ENCODE results near the gene ZFHX3. TPM values are rescaled to one million over a fixed set of nuclear protein-coding genes. Genes with fewer than 3 reads are reported as not detected.

Gene ZFHX3
- polyA plus RNA-seq, 1 donor from 2014 or later, result 26.4 TPM

GRCh38 chr16:72925631-72925979 lies 122.3 kb downstream of the ZFHX3 start:
- Histone ChIP-seq H3K4me2 (ENCODE audit: low read length) (no peak overlapping the region), H3K9me2 (ENCODE audit: insufficient read depth, low read length) (no peaks in the 10 kb centered on the region), H4K20me1 (ENCODE audit: insufficient read depth) (peaks cover 92% of the 10 kb centered on the region), H3F3A (ENCODE audit: insufficient read depth, low read length, poor library complexity, severe bottlenecking) (peaks cover 4% of the 10 kb centered on the region), H3K27me3 (ENCODE audit: insufficient read depth, low read depth, low read length) (no peaks in the 10 kb centered on the region), H3K9me3 (ENCODE audit: low read length) (no peaks in the 10 kb centered on the region), H3K79me2 (replicated peaks; ENCODE audit: insufficient read depth, low read length) (peaks cover 97% of the 10 kb centered on the region), H3K36me3 (ENCODE audit: insufficient read depth, low read length) (no peaks in the 10 kb centered on the region), H3K27ac (ENCODE audit: low read length) (no peak overlapping the region), H2AFZ (ENCODE audit: low read depth, low read length) (no peak overlapping the region), H3K4me3 (ENCODE audit: low read length) (no peak overlapping the region), H3K9ac (ENCODE audit: low read length) (no peak overlapping the region)
- TF ChIP-seq SMC3 (conservative IDR thresholded peaks at IDR 0.05; ENCODE audit: poor library complexity) (no peak), EP300 (conservative IDR thresholded peaks at IDR 0.05; ENCODE audit: poor library complexity, severe bottlenecking) (no peak), TAF1 (IDR thresholded peaks at IDR 0.05; ENCODE audit: low read depth) (no peak), MXI1 (conservative IDR thresholded peaks at IDR 0.05; ENCODE audit: poor library complexity, severe bottlenecking) (no peak), EZH2 (IDR thresholded peaks at IDR 0.05; ENCODE audit: borderline replicate concordance, insufficient read depth, low read length, poor library complexity, severe bottlenecking) (no peak), CTCF (IDR thresholded peaks at IDR 0.05; ENCODE audit: poor library complexity, severe bottlenecking) (no peak), POLR2AphosphoS5 (IDR thresholded peaks at IDR 0.05) (no peak), RAD21 (conservative IDR thresholded peaks at IDR 0.05) (no peak), REST (IDR thresholded peaks at IDR 0.05; ENCODE audit: borderline replicate concordance) (no peak)

GRCh38 chr16:72924927-72925630 lies 122.8 kb downstream of the ZFHX3 start:
- Histone ChIP-seq H3K9me2 (ENCODE audit: insufficient read depth, low read length) (no peaks in the 10 kb centered on the region), H3K9ac (ENCODE audit: low read length) (no peak overlapping the region), H3K36me3 (ENCODE audit: insufficient read depth, low read length) (no peaks in the 10 kb centered on the region), H3K79me2 (replicated peaks; ENCODE audit: insufficient read depth, low read length) (peaks cover 97% of the 10 kb centered on the region), H4K20me1 (ENCODE audit: insufficient read depth) (peaks cover 92% of the 10 kb centered on the region), H3K4me2 (ENCODE audit: low read length) (no peak overlapping the region), H3K9me3 (ENCODE audit: low read length) (no peaks in the 10 kb centered on the region), H2AFZ (ENCODE audit: low read depth, low read length) (no peak overlapping the region), H3K27ac (ENCODE audit: low read length) (no peak overlapping the region), H3F3A (ENCODE audit: insufficient read depth, low read length, poor library complexity, severe bottlenecking) (no peaks in the 10 kb centered on the region), H3K27me3 (ENCODE audit: insufficient read depth, low read depth, low read length) (no peaks in the 10 kb centered on the region), H3K4me3 (ENCODE audit: low read length) (no peak overlapping the region)
- TF ChIP-seq EZH2 (IDR thresholded peaks at IDR 0.05; ENCODE audit: borderline replicate concordance, insufficient read depth, low read length, poor library complexity, severe bottlenecking) (no peak), CTCF (IDR thresholded peaks at IDR 0.05; ENCODE audit: poor library complexity, severe bottlenecking) (no peak), EP300 (conservative IDR thresholded peaks at IDR 0.05; ENCODE audit: poor library complexity, severe bottlenecking) (no peak), MXI1 (conservative IDR thresholded peaks at IDR 0.05; ENCODE audit: poor library complexity, severe bottlenecking) (no peak), TAF1 (IDR thresholded peaks at IDR 0.05; ENCODE audit: low read depth) (no peak), RAD21 (conservative IDR thresholded peaks at IDR 0.05) (no peak), POLR2AphosphoS5 (IDR thresholded peaks at IDR 0.05) (no peak), REST (IDR thresholded peaks at IDR 0.05; ENCODE audit: borderline replicate concordance) (no peak), SMC3 (conservative IDR thresholded peaks at IDR 0.05; ENCODE audit: poor library complexity) (no peak)

Measured in neural cell (in vitro differentiated cells).